Measurements from ENCODE around the gene OR6C4.
"Not testable (repeated sequence)": the region's sequence is repeated elsewhere in the genome, so short reads cannot be mapped to it uniquely, and the experiment has no call there.

OR6C4 gene

GRCh38 chr12:55549302-55549701 is at the start of gene OR6C4:
TSS of gene OR6C4 (plus strand) at chr12:55549602. CDS start at chr12:55551227, 1,625 bp downstream.
- DNase-seq: no peak

- no peak for DNase-seq
These were observed 49.6 kb upstream of the OR6C4 start for GRCh38 chr12:55499810-55500252.

- no peak for DNase-seq
These were observed 47.8 kb upstream of the OR6C4 start for GRCh38 chr12:55501601-55502000.

GRCh38 chr12:55515696-55516095 is 33.7 kb upstream of the OR6C4 start:
- no peak for DNase-seq

- no peak for DNase-seq
These were observed 33.0 kb upstream of the OR6C4 start for GRCh38 chr12:55516391-55516790.

GRCh38 chr12:55548235-55548634 is 1.2 kb upstream of the OR6C4 start:
- DNase-seq: not testable (repeated sequence)

- no peak for DNase-seq
These were observed 646 bp upstream of the OR6C4 start for GRCh38 chr12:55548756-55549155.

GRCh38 chr12:55554296-55554695 is 4.9 kb downstream of the OR6C4 start:
- no peak for DNase-seq

GRCh38 chr12:55570060-55570459 is 20.7 kb downstream of the OR6C4 start:
- not testable (repeated sequence) for DNase-seq

GRCh38 chr12:55570689-55571088 is 21.3 kb downstream of the OR6C4 start:
- DNase-seq: not testable (repeated sequence)

GRCh38 chr12:55572168-55572567 is 22.8 kb downstream of the OR6C4 start, which contains the start of gene OR2AP1:
TSS of gene OR2AP1 (plus strand) at chr12:55572468. CDS start at chr12:55574415, 1,947 bp downstream.
- no peak for DNase-seq

- DNase-seq: no peak
These were observed 32.7 kb downstream of the OR6C4 start for GRCh38 chr12:55582066-55582465.

- DNase-seq: no peak
These were observed 36.4 kb downstream of the OR6C4 start for GRCh38 chr12:55585817-55586216.

GRCh38 chr12:55590152-55590551 is 40.8 kb downstream of the OR6C4 start:
- DNase-seq: not testable (repeated sequence)
